GM12872 (cell line): ENCODE results near the gene UBE2QL1.

Experiments
- CTCF ChIP-seq: IDR thresholded peaks from 3 replicates; pipeline ENCODE4 v1.5.1; 2011; ENCODE audit warnings: low read depth, mild to moderate bottlenecking, low read length, moderate library complexity; ENCODE audit not compliant: insufficient read depth

The UBE2QL1 gene

GRCh38 chr5:6418679-6419276 lies 29.9 kb upstream of the UBE2QL1 start:
- TF ChIP-seq CTCF, result no peak

DNA sequence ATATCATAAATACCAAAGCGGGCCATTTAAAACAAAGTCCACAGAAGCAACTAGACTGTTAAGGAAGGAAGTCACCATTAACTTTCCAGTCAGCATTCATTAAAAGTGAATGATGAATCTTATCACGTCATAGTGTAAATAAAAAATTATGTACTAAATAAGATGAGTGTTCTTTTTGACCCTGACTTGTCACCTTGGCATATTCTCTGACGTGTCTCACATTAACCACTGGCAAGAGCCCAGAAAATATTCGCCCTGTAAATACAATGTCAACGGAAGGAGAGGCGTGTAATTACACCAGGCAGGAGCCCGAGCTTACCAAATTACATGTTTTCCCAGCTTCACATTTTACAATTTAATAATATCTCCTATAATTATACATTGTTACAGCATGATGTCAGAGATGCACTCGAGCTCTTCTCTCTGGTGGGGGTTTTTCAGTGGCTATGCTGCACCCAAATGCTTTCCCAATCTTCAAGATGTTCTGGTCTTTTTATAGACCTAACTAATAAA lies 29.3 kb upstream of the UBE2QL1 start:
- no peak for TF ChIP-seq CTCF

DNA sequence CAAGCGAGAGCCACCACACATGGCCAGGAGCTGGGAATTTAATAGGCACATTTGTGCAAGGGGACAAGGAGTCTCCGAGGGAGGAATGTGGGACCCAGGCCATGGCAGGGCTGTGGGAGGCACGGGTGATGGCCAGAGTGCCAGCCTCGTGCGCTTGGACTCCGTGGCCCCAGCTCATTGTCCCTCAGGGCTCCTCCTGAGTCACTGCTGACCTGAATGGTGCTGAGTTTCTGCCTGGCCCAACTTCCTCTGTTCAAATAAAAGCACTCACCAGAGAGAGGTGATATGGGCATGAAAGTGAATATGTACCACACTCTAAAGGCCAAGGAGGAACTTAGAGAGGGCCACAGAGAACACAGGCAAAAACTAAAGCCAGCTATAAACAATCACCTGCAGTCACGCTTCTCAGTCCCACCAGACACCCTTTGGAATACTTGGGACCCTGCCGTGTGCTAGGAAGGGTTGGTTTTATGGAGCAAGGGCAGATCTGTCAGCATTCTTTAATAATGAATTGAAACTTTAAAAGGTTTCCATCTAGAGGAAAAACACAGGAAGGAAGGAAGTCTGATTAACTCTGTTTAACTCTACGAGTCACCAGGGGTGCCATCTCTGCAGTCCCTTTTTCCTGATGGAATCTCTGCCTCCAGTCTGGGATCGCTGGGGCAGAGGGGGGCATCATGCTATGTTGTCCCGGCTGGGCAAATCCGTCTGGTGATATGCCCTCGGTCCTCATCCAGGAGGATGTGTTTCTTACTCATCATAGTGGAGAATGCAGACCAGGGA lies 25.1 kb upstream of the UBE2QL1 start:
- TF ChIP-seq CTCF, result no peak

- no peak for TF ChIP-seq CTCF
Observed at GRCh38 chr5:6424110-6424659, 24.5 kb upstream of the UBE2QL1 start.

DNA sequence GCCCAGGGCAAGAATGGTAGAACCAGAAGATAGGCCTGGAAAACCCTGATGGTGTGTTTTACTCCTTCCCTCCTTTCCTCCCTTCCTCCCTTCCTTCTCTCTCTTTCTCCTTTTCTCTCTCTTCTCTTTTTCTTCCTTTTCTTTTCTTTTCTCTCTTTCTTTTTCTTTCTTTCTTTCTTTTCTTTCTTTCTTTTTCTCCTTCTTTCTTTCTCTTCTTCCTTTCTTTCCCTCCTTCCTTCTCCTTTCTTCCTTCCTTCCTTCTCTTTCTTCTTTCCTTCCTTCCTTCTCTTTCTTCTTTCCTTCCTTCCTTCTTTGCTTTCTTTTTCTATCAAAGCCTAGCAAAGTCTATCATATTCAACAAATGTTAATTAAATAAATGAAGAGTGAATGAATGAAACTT lies 24.0 kb upstream of the UBE2QL1 start:
- no peak for TF ChIP-seq CTCF

GRCh38 chr5:6427694-6428093 lies 21.0 kb upstream of the UBE2QL1 start:
- no peak for TF ChIP-seq CTCF

GRCh38 chr5:6430418-6431028 lies 18.1 kb upstream of the UBE2QL1 start:
- no peak for TF ChIP-seq CTCF
